Measurements from ENCODE around the gene ZNF48.

GRCh38 chr16:30439720-30440348 lies 44.6 kb downstream of the ZNF48 start:
- TF ChIP-seq, protein P1, sequence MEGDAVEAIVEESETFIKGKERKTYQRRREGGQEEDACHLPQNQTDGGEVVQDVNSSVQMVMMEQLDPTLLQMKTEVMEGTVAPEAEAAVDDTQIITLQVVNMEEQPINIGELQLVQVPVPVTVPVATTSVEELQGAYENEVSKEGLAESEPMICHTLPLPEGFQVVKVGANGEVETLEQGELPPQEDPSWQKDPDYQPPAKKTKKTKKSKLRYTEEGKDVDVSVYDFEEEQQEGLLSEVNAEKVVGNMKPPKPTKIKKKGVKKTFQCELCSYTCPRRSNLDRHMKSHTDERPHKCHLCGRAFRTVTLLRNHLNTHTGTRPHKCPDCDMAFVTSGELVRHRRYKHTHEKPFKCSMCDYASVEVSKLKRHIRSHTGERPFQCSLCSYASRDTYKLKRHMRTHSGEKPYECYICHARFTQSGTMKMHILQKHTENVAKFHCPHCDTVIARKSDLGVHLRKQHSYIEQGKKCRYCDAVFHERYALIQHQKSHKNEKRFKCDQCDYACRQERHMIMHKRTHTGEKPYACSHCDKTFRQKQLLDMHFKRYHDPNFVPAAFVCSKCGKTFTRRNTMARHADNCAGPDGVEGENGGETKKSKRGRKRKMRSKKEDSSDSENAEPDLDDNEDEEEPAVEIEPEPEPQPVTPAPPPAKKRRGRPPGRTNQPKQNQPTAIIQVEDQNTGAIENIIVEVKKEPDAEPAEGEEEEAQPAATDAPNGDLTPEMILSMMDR (IDR thresholded peaks at IDR 0.05): no peak
- no peak for TF ChIP-seq POLR2A (IDR thresholded peaks at IDR 0.05)

All from esophagus squamous epithelium (tissue), 4 donors.